ENCODE results near the gene PICALM.
A peak's percentile ranks its signal among the peaks of the same experiment; 100 is the strongest.

The PICALM gene

DNA sequence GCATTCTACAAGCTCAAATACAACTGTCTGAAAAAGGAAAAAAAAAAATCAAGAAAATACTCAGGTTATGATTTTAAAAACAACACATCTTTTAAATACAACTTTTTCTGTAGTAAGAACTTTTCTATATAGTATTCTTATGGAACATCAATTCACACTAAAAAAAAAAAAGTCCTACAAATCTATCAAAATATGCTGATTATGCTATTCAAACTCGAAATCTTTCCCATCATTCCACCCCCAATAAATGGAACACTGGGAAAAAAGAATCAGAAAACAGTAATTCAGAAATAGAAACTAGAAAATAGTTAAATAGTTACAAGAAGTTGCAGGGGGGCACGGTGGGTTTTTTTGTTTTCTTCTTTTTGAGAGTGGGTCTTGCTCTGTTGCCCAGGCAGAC, 77.4 kb downstream of the PICALM start:
- TF ChIP-seq CTCF (IDR thresholded peaks at IDR 0.05) = no peak
- H3K4me1 ChIP-seq (ENCODE audit: control insufficient read depth in 1 of 2, insufficient read depth in 1 of 2, low read depth in 1 of 2, low read length in 1 of 2) = peaks cover 6 to 9% of the 10 kb centered on the region in 2 experiments
- H3K27me3 ChIP-seq = no peaks in the 10 kb centered on the region
- H3K9me3 ChIP-seq = no peaks in the 10 kb centered on the region
- peak overlapping the region; percentile 9 for H3K27ac ChIP-seq
- H3K4me3 ChIP-seq (ENCODE audit: low read depth in 1 of 2, low read length in 1 of 2) = no peak overlapping the region
- peaks cover 99% of the 10 kb centered on the region for H3K36me3 ChIP-seq

DNA sequence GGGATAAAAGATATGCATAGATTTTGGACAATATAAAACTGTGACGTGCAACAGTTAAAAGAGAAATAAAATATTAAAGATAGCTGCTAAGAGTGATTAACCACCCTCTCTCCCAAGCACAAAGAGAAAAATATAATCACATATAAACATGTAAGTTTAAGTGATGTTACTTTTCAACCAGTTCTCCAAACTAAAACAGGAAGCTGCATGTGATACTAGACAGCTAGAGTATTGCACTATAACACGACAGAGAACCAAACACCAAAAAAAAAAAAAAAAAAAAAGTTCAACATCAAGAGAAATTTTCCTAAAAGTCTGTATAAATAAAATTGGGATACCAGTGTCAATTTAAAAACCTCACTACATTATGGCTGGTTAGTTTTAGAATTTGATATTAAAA, 79.1 kb downstream of the PICALM start:
- peak overlapping the region; percentile 49 for H3K27ac ChIP-seq
- no peak for TF ChIP-seq CTCF (IDR thresholded peaks at IDR 0.05)
- peaks cover 6 to 9% of the 10 kb centered on the region in 2 experiments for H3K4me1 ChIP-seq (ENCODE audit: control insufficient read depth in 1 of 2, insufficient read depth in 1 of 2, low read depth in 1 of 2, low read length in 1 of 2)
- no peak overlapping the region for H3K4me3 ChIP-seq (ENCODE audit: low read depth in 1 of 2, low read length in 1 of 2)
- no peaks in the 10 kb centered on the region for H3K9me3 ChIP-seq
- H3K36me3 ChIP-seq = peaks cover 95% of the 10 kb centered on the region
- H3K27me3 ChIP-seq = no peaks in the 10 kb centered on the region

DNA sequence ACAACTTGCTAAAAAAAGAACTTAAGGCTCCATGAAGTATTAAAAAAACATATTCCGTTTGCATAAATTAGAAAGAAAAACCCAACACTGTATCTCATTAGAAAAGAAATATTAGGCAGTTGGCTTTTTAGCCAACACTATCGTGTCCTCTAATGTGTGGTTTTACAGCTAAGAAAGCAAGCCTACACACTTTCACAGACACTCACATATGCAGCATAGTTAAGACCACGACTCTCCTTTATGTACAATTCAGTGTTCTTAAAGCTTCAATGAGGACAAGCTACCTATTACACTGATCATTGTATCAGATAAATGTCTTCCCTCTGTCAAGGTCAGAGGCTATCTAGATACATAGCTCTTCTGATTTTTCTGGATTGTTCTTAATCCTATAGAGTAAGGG, 80.1 kb downstream of the PICALM start:
- Histone ChIP-seq H3K27me3 (no peaks in the 10 kb centered on the region), H3K36me3 (peaks cover 95% of the 10 kb centered on the region), H3K4me3 (ENCODE audit: low read depth in 1 of 2, low read length in 1 of 2) (no peak overlapping the region), H3K9me3 (no peaks in the 10 kb centered on the region), H3K4me1 (ENCODE audit: control insufficient read depth in 1 of 2, insufficient read depth in 1 of 2, low read depth in 1 of 2, low read length in 1 of 2) (peaks cover 6 to 9% of the 10 kb centered on the region in 2 experiments), H3K27ac (peak overlapping the region; percentile 49)
- TF ChIP-seq CTCF (IDR thresholded peaks at IDR 0.05) = no peak

DNA sequence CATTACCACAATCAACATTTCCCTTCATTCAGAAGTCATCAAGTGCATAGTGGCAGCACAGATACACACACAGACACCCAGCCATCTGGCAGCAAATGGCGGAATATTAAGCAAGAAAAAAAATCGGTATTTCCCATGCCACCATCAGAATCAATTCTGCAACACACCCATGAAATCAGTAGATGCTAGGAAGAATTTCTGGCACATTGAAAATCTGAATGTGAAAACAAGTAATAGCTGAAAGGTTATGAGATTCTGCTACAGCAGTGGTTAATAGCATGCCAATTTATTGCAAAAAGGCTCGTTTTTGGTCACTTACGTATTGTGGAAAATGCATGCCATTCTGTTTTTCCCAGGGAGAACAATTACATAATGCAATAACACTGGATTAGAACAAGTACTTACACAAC, 91.1 kb downstream of the PICALM start:
- H3K9me3 ChIP-seq = no peaks in the 10 kb centered on the region
- H3K4me3 ChIP-seq (ENCODE audit: low read depth in 1 of 2, low read length in 1 of 2) = no peak overlapping the region
- H3K27ac ChIP-seq = no peak overlapping the region
- peaks cover 96% of the 10 kb centered on the region for H3K36me3 ChIP-seq
- H3K4me1 ChIP-seq (ENCODE audit: control insufficient read depth in 1 of 2, insufficient read depth in 1 of 2, low read depth in 1 of 2, low read length in 1 of 2) = no peaks in the 10 kb centered on the region
- TF ChIP-seq CTCF (IDR thresholded peaks at IDR 0.05) = no peak
- no peaks in the 10 kb centered on the region for H3K27me3 ChIP-seq

GRCh38 chr11:85976525-85976924, 92.4 kb downstream of the PICALM start:
- Histone ChIP-seq H3K27ac (no peak overlapping the region), H3K9me3 (no peaks in the 10 kb centered on the region), H3K27me3 (no peaks in the 10 kb centered on the region), H3K36me3 (peaks cover 98% of the 10 kb centered on the region), H3K4me3 (ENCODE audit: low read depth in 1 of 2, low read length in 1 of 2) (no peak overlapping the region), H3K4me1 (ENCODE audit: control insufficient read depth in 1 of 2, insufficient read depth in 1 of 2, low read depth in 1 of 2, low read length in 1 of 2) (no peaks in the 10 kb centered on the region)
- no peak for TF ChIP-seq CTCF (IDR thresholded peaks at IDR 0.05)

- Histone ChIP-seq H3K27me3 (no peaks in the 10 kb centered on the region), H3K9me3 (no peaks in the 10 kb centered on the region), H3K4me3 (ENCODE audit: low read depth in 1 of 2, low read length in 1 of 2) (no peak overlapping the region), H3K4me1 (ENCODE audit: control insufficient read depth in 1 of 2, insufficient read depth in 1 of 2, low read depth in 1 of 2, low read length in 1 of 2) (no peaks in the 10 kb centered on the region), H3K27ac (peak overlapping the region; percentile 41), H3K36me3 (peaks cover 98% of the 10 kb centered on the region)
- TF ChIP-seq CTCF (IDR thresholded peaks at IDR 0.05) = no peak
Measured at GRCh38 chr11:85974122-85974521, 94.8 kb downstream of the PICALM start.

All from neutrophil (primary cell).